HTR-8/SVneo (cell line): ENCODE measurements around the gene PMAIP1.
"Not testable (repeated sequence)": the region's sequence is repeated elsewhere in the genome, so short reads cannot be mapped to it uniquely, and the experiment has no call there.

Experiments
- DNase-seq: peaks from one replicate; pipeline ENCODE4 v3.0.0; 2011; ENCODE audit warnings: low spot score, mixed read lengths; ENCODE audit not compliant: insufficient read length
- FAIRE-seq: peaks from 2 replicates; lab custom pipeline; 2011; peaks lifted over from hg19 to GRCh38; lab: Jason Lieb, UNC

The PMAIP1 gene

GRCh38 chr18:59881728-59882656 is 17.8 kb upstream of the PMAIP1 start:
- no peak for DNase-seq
- no peak for FAIRE-seq

GRCh38 chr18:59884351-59884750 is 15.4 kb upstream of the PMAIP1 start:
- FAIRE-seq (no peak), DNase-seq (no peak)

- FAIRE-seq (no peak), DNase-seq (no peak)
Observed at GRCh38 chr18:59885579-59886163, 14.1 kb upstream of the PMAIP1 start.

- not testable (repeated sequence) for DNase-seq, FAIRE-seq
Observed at GRCh38 chr18:59886399-59886798, 13.4 kb upstream of the PMAIP1 start.

- no peak for DNase-seq
- FAIRE-seq = no peak
Observed at GRCh38 chr18:59892123-59892522, 7.7 kb upstream of the PMAIP1 start.

GRCh38 chr18:59893971-59894370 is 5.8 kb upstream of the PMAIP1 start:
- DNase-seq = no peak
- no peak for FAIRE-seq

- FAIRE-seq (no peak), DNase-seq (no peak)
Observed at GRCh38 chr18:59897321-59897954, 2.4 kb upstream of the PMAIP1 start.

- no peak for FAIRE-seq
Observed at GRCh38 chr18:59898093-59898492, 1.7 kb upstream of the PMAIP1 start.

GRCh38 chr18:59898609-59899297 is 1.0 kb upstream of the PMAIP1 start:
- FAIRE-seq = no peak
- DNase-seq = no peak

More at GRCh38 chr18:59898093-59898492, 1.7 kb upstream of the PMAIP1 start:
- DNase-seq = no peak

GRCh38 chr18:59900222-59901128 is 679 bp downstream of the PMAIP1 start:
- DNase-seq (no peak), FAIRE-seq (no peak)

- DNase-seq = no peak
- FAIRE-seq = no peak
Observed at GRCh38 chr18:59902131-59902992, 2.6 kb downstream of the PMAIP1 start.

GRCh38 chr18:59902993-59903610 is 3.3 kb downstream of the PMAIP1 start:
- no peak for DNase-seq
- FAIRE-seq = no peak

- FAIRE-seq = no peak
Observed at GRCh38 chr18:59904011-59904601, 4.3 kb downstream of the PMAIP1 start.

GRCh38 chr18:59905686-59906091 is 5.9 kb downstream of the PMAIP1 start:
- FAIRE-seq = no peak
- DNase-seq = no peak

More at GRCh38 chr18:59904011-59904601, 4.3 kb downstream of the PMAIP1 start:
- DNase-seq = no peak

GRCh38 chr18:59906203-59906602 is 6.4 kb downstream of the PMAIP1 start:
- DNase-seq (no peak), FAIRE-seq (no peak)

- DNase-seq (no peak), FAIRE-seq (no peak)
Observed at GRCh38 chr18:59907172-59907571, 7.4 kb downstream of the PMAIP1 start.

- DNase-seq = no peak
- FAIRE-seq = no peak
Observed at GRCh38 chr18:59907660-59908059, 7.9 kb downstream of the PMAIP1 start.

GRCh38 chr18:59908799-59909198 is 9.0 kb downstream of the PMAIP1 start:
- no peak for FAIRE-seq
- no peak for DNase-seq
